Measurements from ENCODE around the gene CGB2.

Gene CGB2

DNA sequence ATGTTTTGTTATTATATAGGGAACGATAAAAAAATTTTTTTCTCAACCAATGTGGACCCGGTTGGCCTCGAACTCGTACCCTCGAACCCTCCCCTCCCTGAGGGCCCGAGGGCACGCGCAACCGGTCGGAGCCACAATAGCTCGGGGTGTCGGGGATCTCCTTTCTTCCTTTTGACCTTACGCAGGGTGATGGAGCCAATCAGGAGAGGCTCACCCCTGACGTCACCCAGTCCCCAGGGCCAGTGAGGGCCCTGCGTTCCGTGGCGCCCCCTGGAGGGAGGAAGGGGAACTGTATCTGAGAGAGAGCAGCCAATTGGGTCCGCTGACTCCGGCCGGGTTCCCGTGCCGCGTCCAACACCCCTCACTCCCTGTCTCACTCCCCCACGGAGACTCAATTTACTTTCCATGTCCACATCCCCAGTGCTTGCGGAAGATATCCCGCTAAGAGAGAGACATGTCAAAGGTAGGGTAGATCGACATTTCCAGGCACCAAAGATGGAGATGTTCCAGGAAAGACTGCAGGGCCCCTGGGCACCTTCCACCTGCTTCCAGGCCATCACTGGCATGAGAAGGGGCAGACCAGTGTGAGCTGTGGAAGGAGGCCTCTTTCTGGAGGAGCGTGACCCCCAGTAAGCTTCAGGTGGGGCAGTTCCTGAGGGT lies at the start of gene CGB2:
Gene CGB2 (plus strand): TSS at position 249 of the 660 bp plus-strand sequence. CDS start 206 bp downstream, at position 455.
- DNase-seq (ENCODE audit: low spot score) = peak; percentile 17

DNA sequence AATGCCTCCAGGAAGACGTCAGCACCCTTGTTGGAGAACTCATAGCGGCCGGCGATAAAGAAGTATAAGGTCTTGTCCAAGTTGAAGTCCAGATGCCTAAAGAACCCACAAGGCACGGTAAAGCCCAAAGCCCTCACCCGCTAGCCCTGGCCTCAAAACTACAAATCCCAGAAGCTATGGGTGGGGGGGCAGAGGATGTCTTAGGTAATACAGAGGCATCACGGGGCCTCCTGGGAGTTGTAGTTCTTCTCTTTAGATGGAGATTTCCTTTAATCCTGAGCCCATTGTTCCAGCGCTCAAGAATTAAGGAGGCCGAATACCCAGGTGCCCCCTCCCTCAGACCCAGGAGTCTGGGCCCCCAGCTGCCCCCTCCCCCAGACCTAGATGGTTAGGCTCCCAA lies 49.4 kb upstream of the CGB2 start:
- DNase-seq (ENCODE audit: low spot score) = no peak

DNA sequence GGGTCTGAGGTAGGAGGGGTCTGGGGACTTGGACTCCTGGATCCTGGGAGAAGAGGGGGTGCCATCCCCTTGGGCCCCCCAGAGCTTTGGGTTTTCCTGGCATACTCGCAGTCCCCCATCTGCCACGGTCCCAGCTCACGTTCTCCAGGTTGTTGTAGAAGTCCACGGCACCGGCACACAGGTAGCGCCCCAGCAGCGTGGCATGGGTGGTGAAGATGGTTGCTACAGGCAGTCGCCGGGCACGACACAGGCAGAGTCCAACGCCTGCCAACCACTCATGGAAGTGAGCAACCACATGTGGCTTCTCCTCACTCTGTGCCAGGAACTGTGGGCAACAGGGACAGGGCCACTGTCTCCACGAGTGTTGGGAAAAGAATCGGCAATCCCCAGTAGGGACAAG lies 46.0 kb upstream of the CGB2 start:
- no peak for DNase-seq (ENCODE audit: low spot score)

DNA sequence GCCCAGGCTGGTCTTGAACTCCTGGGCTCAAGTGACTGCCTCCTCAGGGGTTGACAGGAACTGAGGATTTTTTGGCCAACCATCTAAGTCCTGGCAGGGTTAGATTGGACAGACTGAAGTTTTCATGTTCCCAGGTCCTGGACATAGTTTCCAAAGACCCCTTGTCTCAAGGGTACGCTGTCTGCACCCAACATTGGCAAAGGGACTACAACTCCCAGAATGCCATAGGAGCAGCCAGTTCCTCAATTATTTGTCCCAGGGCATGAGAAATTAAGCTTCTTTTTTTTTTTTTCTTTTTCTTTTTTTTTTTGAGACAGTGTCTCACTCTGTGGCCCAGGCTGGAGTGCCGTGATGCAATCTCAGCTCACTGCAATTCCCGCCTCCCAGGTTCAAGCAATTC lies 45.5 kb upstream of the CGB2 start:
- no peak for DNase-seq (ENCODE audit: low spot score)

DNA sequence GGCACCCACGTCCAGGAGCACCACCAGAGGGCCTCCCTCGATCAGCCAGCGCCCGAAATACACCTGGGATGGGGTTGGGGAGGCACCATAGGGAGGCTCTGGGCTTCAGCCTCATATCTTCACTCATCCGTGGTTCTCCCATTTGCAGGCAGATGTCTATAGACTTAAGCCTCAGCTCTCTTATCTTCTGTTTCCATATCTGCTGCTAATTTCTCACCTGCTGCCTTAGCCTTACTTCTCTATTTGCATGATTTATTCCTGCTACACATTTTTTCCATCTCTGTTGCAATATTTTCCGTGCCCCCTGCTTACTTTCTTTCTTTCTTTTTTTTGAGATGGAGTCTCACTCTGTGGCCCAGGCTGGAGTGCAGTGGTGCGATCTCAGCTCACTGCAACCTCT lies 44.4 kb upstream of the CGB2 start:
- DNase-seq (ENCODE audit: low spot score) = no peak

DNA sequence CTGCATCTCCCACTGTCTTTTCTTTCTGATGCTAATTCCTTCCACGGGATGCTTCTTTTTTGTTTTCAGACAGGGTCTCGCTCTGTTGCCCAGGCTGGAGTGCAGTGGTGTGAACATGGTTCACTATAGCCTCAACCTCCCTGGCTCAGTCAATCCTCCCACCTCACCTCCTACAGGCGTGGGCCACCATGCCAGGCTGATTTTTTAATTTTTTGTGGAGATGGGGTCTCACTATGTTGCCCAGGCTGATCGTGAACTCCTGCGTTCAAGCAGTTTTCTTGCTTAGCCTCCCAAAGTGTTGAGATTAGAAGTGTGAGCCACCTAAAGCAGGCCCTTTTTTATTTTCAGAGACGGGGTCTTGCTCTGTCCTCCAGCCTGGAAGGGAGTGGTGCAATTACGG lies 43.4 kb upstream of the CGB2 start:
- no peak for DNase-seq (ENCODE audit: low spot score)

DNA sequence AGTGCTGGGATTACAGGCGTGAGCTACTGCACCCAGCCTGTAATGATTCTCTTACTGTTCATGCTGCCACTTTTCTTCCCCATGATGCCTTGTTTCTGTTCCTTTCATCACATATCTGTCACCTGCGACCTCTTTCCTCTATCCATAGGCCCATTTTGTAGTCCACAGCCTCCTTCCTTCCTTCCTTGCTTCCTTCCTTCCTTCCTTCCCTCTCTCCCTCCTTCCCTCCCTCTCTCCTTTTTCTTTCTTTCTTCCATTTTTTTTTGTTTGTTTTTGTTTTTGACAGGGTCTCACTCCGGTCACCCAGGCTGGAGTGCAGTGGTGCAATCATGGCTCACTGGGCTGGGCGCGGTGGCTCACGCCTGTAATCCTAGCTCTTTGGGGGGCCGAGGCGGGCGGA lies 42.8 kb upstream of the CGB2 start:
- DNase-seq (ENCODE audit: low spot score) = no peak

DNA sequence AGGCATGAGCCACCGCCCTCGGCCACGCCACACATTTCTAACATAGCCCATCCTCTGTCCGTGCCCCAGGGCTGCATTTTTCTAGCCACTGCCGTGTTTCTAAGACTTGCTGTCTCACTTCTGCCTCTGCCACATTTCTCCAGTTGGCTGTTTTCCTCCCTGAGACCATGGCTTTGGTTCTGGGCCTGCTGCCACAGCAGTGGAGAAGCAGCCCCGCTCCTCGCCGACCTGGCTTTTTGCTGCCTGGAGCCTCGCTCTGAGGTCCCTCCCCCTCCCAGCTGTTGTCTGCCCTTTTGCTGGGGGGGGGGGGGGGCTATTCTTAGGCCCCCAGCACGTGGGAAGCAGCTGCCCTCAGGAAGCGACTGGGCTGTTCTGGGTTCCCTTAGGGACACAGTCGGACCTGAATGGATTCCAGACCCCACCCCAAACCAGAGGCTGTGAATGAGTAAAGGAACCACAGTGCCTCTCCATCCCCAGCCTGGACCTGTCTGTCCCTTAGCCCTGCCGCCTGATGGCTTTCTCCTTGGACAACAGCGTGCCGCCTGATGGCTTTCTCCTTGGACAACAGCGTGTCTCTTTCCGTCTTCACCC lies 41.9 kb upstream of the CGB2 start:
- no peak for DNase-seq (ENCODE audit: low spot score)

DNA sequence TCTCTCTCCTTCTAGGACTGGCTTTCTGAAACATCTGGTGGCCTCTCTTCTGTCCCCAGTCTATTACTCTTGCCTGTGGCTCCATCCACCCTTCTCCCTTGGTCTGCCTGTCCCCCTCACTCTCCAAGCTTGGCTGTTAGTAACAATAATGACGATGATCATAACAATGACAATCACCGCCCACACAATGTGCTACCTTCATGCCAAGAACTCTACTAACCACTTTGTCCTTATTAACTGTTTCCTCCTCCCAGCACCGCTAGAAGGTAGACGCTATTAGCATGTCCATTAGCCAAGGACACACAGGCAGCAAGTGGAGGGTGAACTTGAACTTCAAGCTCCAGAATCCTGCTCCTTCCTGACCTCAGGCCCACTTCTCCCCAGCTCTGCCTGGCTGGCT lies 41.3 kb upstream of the CGB2 start:
- no peak for DNase-seq (ENCODE audit: low spot score)

DNA sequence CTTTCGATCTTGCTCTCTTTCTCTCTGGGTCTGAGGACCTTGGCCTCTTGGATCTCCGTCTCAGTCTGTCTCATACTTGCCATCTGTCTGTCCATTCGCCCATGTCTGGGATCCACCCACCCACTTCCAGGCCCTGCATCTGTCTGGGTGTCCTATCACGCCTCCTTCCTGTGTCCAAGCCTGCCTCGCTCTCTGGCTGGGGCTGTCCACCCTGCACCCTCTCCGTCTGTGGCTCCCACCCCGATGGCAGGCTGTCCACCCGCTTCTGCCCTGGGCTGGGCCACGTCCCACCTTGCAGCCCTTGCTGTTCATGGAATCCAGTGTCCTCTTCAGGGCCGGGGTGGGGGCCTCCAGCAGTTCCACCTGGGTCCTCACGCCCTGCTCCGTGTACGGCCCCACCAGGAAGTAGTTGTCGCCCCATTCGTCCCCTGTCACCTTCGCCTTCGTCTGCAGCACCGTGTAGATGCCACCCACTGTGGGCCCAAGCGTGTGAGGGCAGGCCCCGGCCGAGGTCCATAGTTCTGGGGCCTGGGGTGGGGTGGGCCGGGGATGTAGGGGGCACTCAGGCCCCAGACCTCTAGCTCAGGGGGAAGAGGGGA lies 40.6 kb upstream of the CGB2 start:
- no peak for DNase-seq (ENCODE audit: low spot score)

DNA sequence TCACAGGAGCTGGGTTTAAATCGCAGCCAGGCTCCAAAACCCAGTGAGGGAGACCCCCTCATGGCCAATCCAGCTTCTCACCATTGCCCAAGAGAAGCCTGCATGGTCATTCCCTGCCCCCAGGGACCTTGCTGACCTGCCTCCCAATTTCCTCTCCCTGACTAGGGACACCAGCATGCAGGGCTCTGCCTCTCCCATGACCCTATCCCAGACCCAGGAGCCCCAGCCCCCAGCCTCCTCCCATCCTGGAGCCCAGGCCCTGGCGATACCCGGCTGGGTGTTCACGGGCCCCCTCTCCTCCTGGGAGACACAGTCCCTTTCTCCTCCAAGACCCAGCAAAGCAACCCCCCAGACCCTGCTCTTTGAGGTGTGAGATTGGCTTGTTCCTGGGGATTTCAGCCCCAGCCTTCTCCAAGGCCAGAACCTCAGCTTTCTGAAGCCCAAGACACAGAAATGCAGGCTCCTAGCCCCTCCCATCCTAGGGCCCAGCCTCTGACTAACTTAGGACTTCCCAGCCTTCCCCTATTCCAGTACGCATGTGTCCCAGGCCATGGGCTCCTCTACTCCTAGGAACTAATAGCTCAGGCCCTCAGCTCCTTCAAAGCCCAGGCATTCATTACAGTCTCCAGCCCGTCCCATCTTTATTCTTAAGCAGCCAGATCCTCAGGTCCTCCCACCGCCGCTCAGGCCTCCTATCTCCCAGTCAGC lies 39.7 kb upstream of the CGB2 start:
- DNase-seq (ENCODE audit: low spot score) = peak; percentile 41

DNA sequence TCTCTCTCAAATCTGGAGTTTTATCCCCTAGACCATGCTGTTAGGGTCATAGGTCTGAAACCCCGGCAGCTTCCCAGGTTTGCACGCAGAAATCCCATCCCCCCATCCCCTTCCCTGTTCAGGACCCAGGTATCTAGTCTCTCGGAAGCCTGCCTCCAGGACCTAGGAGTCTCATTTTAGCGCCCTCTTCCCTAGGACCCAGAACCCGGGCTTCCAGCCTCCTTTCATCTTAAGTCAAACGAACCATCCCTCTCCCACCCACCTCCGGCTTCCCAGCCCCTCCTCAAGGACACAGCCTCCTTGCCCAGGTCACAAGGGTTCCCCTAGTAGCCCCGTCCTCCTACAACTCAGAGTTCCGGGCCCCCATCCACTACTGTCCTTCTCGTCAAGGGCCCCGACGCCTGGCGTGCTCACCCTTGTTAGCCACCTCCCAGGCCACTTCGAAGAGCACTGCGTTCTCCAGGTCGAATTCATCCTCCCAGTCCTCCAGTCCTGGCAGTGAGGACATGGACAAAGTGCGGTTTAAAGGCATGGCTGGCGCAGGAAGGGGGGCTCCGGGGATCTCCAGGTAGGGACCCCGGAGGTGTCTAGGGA lies 39.0 kb upstream of the CGB2 start:
- DNase-seq (ENCODE audit: low spot score) = no peak

DNA sequence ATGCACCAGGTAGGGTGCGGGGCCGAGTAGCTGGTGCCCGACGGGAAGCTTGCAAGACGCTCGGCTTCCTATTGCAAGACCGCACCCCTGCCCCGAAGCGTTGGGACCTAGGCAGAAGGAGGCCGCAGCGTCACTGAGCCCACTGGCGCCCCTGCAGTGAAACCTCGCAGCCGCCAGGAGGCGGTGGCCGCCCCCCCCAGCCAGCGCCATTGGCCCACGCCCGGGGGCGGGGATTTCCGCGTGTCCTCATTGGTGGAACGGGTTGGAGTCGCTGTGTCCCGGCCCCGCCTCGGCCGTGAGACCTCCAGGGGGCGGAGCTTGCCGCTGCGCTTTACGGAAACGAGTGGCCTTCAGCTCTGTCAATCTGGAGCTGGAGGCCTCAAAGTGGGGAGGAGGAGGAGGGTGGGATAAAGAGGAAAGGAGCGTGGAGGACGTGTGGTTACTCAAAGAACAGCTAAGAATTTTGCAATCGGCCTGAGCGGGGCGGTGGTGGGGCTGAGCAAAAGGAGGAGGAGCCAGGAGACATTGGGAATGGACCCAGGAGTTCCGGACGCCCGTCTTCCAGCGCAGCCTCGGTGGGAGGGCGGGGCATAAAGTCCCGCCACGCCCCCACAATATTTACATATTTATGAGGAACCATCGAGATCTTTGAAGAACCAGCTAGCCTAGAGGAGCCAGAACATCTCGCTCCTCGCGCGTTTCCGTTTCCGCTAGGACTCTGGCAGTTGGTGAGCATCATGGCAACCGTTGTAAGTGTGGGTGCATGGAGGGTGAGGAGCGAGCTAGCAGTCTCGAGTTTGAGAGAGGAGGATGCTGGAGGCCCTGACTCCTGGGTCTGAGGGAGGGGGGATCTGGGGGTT lies 38.3 kb upstream of the CGB2 start, which contains the start of the genes GYS1 and RUVBL2:
Gene GYS1 (minus strand): TSS at position 135 of the 860 bp plus-strand sequence. CDS start 197 bp downstream, outside the sequence.
Gene RUVBL2 (plus strand): TSS at position 713 of the 860 bp plus-strand sequence. CDS start 25 bp downstream, at position 738.
- DNase-seq (ENCODE audit: low spot score) = peak; percentile 100

DNA sequence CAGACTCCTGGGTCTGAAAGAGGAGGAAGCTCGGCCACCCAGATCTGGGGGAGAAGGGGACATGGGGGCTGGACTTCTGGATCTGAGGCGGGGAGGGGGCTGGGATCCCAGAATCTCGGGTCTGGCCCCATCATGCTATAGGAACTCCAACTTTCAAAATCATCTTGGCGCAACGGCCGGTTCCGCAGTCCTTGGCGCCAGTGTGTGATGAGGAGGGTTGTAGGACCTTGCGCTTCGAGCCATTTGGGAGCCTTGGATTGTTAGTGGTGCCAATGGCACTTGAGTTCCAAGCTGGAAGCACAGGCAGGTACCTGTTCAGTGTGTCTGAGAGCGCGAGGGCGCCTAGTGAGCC lies 37.7 kb upstream of the CGB2 start:
- DNase-seq (ENCODE audit: low spot score) = peak; percentile 37

DNA sequence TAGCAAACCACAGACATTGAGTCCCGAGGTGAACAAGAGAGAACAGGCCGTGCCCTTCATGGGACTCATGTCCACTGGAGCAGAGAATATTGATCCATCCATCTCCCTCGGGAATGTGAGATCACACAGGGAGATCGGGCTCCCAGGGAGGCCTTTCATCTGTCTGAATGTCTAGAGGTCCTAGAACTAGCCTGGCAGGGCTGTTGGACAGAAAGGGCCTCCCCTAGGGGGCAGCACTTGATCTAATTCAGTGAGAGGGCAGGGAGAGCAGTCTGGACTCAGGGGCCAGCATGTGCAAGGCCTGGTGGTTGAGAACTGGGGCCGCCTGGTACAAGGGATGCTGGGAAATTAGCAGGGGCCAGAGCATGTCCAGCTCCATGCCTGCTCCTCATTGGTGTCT lies 33.7 kb upstream of the CGB2 start:
- no peak for DNase-seq (ENCODE audit: low spot score)

DNA sequence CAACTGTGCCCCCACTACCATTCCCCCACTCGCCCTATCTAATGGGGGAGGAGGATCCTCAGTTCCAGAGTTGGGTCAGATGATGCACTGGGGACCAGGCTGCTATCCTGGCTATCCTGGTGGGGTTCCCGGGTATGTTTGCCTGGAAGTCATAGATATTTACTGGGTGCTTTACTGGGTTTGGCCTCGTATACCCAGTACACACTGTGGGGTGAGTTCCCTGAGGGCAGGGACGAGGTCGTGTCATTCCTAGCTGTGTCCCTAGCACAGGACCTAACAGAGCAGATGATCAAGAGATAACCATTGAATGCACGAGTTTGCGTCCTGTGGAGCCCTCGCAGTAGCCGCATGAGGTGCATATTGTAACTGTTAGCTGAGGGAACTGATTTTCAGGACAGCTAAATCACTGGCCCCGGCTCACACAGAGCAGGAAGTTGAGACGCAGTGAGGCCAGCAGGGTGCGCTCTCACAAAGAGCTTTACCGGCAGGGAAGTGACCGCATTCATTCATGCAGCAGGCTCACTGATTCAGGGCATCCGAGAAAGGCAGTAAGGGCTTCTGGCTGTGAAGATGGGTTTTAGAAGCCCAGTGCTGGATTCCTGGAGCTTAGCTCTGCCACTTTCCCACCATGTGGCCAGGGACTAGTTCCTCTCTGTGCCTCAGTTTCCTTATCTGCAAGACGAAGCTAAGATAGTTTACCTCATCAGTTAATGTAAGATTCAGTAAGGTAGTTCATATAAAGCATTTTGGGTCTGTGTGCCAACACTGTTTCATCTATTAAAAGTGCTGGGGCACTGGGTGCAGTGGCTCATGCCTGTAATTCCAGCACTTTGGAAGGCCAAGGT lies 32.0 kb upstream of the CGB2 start:
- no peak for DNase-seq (ENCODE audit: low spot score)

DNA sequence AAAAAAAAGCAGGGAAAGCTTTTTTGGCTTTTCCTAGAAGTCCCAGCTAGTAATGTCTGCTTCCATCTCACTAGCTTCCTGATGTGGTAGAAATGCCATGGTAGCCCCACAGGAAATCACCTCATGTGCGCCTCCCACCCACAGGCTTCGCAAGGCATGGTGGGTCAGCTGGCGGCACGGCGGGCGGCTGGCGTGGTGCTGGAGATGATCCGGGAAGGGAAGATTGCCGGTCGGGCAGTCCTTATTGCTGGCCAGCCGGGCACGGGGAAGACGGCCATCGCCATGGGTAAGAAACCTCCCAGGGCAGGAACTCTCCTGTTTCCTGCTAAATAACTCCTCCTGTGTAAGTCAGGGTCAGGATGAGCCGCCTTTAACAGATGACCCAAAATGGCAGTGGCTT lies 27.6 kb upstream of the CGB2 start:
- no peak for DNase-seq (ENCODE audit: low spot score)

DNA sequence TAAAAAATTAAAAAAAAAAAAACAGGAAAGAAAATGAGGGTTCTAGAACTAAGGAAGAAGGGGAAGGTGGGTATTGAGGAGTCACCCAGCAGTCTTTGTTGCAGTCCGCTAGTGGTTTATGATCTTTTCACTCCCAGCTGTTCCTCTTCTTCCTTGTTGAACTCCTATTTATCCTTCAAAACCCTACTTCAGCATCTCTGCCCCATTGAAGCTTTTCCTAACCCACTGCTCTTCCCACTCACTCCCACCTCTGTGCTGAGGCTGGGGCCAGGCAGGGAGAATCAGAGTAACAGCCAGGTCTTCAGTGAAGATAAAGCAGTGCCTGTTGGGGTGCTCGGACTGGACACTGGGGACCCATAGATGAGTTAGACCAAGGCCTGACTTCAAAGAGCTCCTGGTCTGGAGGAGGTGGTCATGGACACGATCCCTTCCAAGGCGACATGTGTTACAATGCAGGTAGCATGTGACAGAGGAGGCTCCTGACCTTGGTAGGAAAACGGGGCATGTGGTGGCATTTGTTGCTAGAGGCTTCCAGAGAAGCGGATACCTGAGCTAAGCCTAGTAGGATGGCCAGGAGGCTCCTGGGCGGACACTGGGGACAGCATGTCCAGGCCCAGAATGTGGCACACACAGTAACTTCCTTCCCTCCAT lies 26.6 kb upstream of the CGB2 start:
- DNase-seq (ENCODE audit: low spot score) = no peak

DNA sequence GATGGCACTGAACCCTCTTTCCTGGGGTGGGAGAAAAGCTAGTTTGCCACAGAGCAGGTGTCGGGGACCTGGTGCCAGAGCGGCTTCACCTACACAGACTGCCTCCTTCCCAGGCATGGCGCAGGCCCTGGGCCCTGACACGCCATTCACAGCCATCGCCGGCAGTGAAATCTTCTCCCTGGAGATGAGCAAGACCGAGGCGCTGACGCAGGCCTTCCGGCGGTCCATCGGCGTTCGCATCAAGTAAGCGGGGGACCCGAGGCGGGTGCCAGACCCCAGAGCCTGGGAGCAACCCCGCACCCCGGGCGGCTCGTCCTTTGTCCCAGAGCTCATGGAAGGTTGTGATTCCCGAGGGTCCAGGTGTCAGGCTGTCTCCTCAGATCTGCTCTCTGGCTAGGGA lies 24.8 kb upstream of the CGB2 start:
- DNase-seq (ENCODE audit: low spot score) = no peak

DNA sequence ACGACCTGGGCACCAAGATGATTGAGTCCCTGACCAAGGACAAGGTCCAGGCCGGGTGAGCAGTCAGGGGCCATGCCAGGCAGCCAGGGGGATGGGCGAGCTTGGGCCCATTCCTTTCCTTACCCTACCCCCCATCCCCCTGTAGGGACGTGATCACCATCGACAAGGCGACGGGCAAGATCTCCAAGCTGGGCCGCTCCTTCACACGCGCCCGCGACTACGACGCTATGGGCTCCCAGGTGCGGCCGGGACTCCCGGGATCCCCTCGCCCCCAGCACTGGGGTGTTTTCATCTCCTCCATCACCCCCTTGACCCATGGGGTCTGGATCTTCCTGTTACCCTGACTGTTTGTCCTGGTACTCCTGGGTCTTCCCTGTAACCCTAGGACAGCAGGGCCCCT lies 21.9 kb upstream of the CGB2 start:
- DNase-seq (ENCODE audit: low spot score) = no peak

Data from pons (tissue), 1 donor.